ENCODE measurements around the gene MUS81.
A peak's percentile ranks its signal among the peaks of the same experiment; 100 is the strongest.
"Not testable (repeated sequence)": the region's sequence is repeated elsewhere in the genome, so short reads cannot be mapped to it uniquely, and the experiment has no call there.

The MUS81 gene

GRCh38 chr11:65886826-65887722, 26.8 kb downstream of the MUS81 start:
- peak overlapping the region; percentile 68 for H3K27ac ChIP-seq
- TF ChIP-seq CTCF (conservative IDR thresholded peaks at IDR 0.05) (no peak), ZFX (IDR thresholded peaks at IDR 0.05) (no peak)

- H3K27ac ChIP-seq = peak overlapping the region; percentile 68
- no peak for TF ChIP-seq ZFX (IDR thresholded peaks at IDR 0.05)
These were observed 27.5 kb downstream of the MUS81 start for GRCh38 chr11:65887723-65888162.

- H3K27ac ChIP-seq = peak within 1 kb of the TSS; percentile 68
- peak; percentile 99 for TF ChIP-seq CTCF (conservative IDR thresholded peaks at IDR 0.05)
- TF ChIP-seq ZFX (IDR thresholded peaks at IDR 0.05) = no peak
These were observed 28.1 kb downstream of the MUS81 start, which contains the start of gene FIBP for GRCh38 chr11:65888163-65888814. Gene FIBP (minus strand): TSS chr11:65888471. CDS start chr11:65888418, 53 bp downstream.

- no peak; the same call in 1 of the 2 replicates for TF ChIP-seq CTCF (conservative IDR thresholded peaks at IDR 0.05)
- TF ChIP-seq ZFX (IDR thresholded peaks at IDR 0.05) = peak; percentile 90; the same call in 1 of the 2 replicates
- H3K27ac ChIP-seq = peak within 1 kb of the TSS; percentile 88
These were observed 30.3 kb downstream of the MUS81 start, which contains the start of gene CCDC85B for GRCh38 chr11:65890324-65891218. Gene CCDC85B (plus strand): TSS chr11:65890673. CDS start chr11:65890784, 111 bp downstream.

- peak overlapping the region; percentile 88 for H3K27ac ChIP-seq
- TF ChIP-seq CTCF (conservative IDR thresholded peaks at IDR 0.05) = no peak
- no peak for TF ChIP-seq ZFX (IDR thresholded peaks at IDR 0.05)
These were observed 31.2 kb downstream of the MUS81 start for GRCh38 chr11:65891219-65892136.

GRCh38 chr11:65892137-65892540, 31.9 kb downstream of the MUS81 start:
- H3K27ac ChIP-seq = not testable (repeated sequence)

GRCh38 chr11:65892661-65893317, 32.6 kb downstream of the MUS81 start:
- H3K27ac ChIP-seq = no peak overlapping the region
- TF ChIP-seq ZFX (IDR thresholded peaks at IDR 0.05) = no peak
- TF ChIP-seq CTCF (conservative IDR thresholded peaks at IDR 0.05) = no peak
